SK-N-MC (cell line): ENCODE data around the gene ADAMTS3.
A peak's percentile ranks its signal among the peaks of the same experiment; 100 is the strongest.

Experiments
- DNase-seq: peaks from one replicate; pipeline ENCODE4 v3.0.0-alpha.2; 2011; ENCODE audit warnings: low read depth, low spot score
- H3K27ac ChIP-seq: fragments of 200-600 bp; sonication (generic); 2 replicates; pipeline ENCODE4 v1.5.1; 2016; ENCODE audit warnings: mixed run types
- H3K36me3 ChIP-seq: fragments of 200-600 bp; sonication (generic); 2 replicates; pipeline ENCODE4 v1.6.1; 2017; ENCODE audit warnings: antibody characterized with exemption, low read length, mixed read lengths; ENCODE audit not compliant: insufficient read depth
- H3K4me3 ChIP-seq: fragments of 200-600 bp; sonication (generic); 2 replicates; pipeline ENCODE4 v1.5.1; 2016
- H3K9ac ChIP-seq: fragments of 200-600 bp; sonication (generic); 2 replicates; pipeline ENCODE4 v1.8.0; 2017; ENCODE audit warnings: mixed run types, mixed read lengths; ENCODE audit not compliant: insufficient read length
- H3K9me3 ChIP-seq: fragments of 200-600 bp; sonication (generic); 2 replicates; pipeline ENCODE4 v1.6.1; 2017; ENCODE audit warnings: low read depth, mild to moderate bottlenecking, antibody characterized with exemption, low read length, moderate library complexity, mixed read lengths
- EZH2 ChIP-seq: fragments of 200-600 bp; sonication (generic); IDR thresholded peaks from one replicate; pipeline ENCODE4 v1.6.1; 2017; ENCODE audit warnings: antibody characterized with exemption
- FOXP2 ChIP-seq: optimal IDR thresholded peaks from 2 replicates; pipeline ENCODE3; 2011; ENCODE audit warnings: mild to moderate bottlenecking, moderate library complexity; ENCODE audit not compliant: insufficient read depth; ENCODE audit errors: extremely low read length, control extremely low read depth
- POLR2AphosphoS5 ChIP-seq: IDR thresholded peaks from 2 replicates; pipeline ENCODE4 v1.6.1; 2012; ENCODE audit warnings: mild to moderate bottlenecking, low read depth, low read length, borderline replicate concordance

ADAMTS3 gene

GRCh38 chr4:72568959-72569718 is at the start of gene ADAMTS3:
Gene ADAMTS3 (minus strand): TSS chr4:72569221. CDS start chr4:72568762, 459 bp downstream.
- peak within 1 kb of the TSS; percentile 94 for H3K4me3 ChIP-seq
- no peak for DNase-seq
- H3K27ac ChIP-seq = no peak within 1 kb of the TSS
- H3K9me3 ChIP-seq = no peaks in the 10 kb centered on the region
- H3K9ac ChIP-seq = peak within 1 kb of the TSS; percentile 70
- no peak for TF ChIP-seq EZH2
- peak; percentile 53; the same call in 1 of the 2 replicates for TF ChIP-seq POLR2AphosphoS5
- no peaks in the 10 kb centered on the region for H3K36me3 ChIP-seq

- H3K27ac ChIP-seq = no peak overlapping the region
- no peak overlapping the region for H3K4me3 ChIP-seq
- H3K36me3 ChIP-seq = no peaks in the 10 kb centered on the region
- no peaks in the 10 kb centered on the region for H3K9me3 ChIP-seq
- H3K9ac ChIP-seq = no peak overlapping the region
- DNase-seq = no peak
- no peak for TF ChIP-seq EZH2
- TF ChIP-seq FOXP2 = no peak
- TF ChIP-seq POLR2AphosphoS5 = no peak
These were observed 44.9 kb upstream of the ADAMTS3 start for GRCh38 chr4:72613959-72614358.

DNA sequence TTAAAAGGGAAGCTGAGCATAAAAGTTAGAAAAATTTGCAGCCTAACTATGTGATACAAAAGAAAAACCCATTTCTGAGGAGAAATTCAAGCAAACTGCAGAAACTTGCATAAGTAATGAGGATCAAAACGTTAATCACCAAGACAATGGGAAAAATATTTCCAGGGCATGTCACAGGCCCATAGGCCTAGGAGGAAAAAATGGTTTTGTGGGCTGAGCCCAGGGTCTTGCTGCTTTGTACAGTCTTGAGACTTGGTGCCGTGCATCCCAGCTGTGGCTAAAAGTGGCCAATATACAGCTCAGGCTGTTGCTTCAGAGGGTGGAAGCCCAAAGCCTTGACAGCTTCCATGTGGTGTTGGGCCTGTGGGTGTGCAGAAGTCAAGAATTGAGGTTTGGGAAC is 37.7 kb upstream of the ADAMTS3 start:
- Histone ChIP-seq H3K36me3 (no peaks in the 10 kb centered on the region), H3K27ac (no peak overlapping the region), H3K9me3 (no peaks in the 10 kb centered on the region), H3K4me3 (no peak overlapping the region), H3K9ac (no peak overlapping the region)
- TF ChIP-seq FOXP2 (no peak), POLR2AphosphoS5 (no peak), EZH2 (no peak)
- DNase-seq = no peak

DNA sequence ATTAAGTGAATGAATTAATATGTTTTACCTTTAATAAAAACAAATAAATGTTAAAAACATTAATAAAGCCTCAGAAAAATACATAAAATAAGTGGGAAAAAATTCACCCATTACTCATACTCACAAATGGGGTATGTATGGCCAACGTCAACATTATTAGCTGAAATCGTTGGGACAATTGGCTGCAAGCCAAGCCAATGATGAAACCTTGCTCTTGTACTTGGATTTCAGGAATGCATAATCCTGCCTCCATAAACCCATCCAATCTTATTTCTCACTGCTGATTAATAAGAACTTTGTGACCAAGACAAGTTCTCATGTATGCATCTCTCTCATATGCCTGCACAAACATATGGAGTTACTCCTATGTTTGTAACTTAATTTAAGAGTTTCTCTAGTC is 35.3 kb upstream of the ADAMTS3 start:
- H3K27ac ChIP-seq = no peak overlapping the region
- H3K9ac ChIP-seq = no peak overlapping the region
- DNase-seq = no peak
- no peaks in the 10 kb centered on the region for H3K36me3 ChIP-seq
- H3K9me3 ChIP-seq = no peaks in the 10 kb centered on the region
- TF ChIP-seq EZH2 (no peak), FOXP2 (no peak), POLR2AphosphoS5 (no peak)
- no peak overlapping the region for H3K4me3 ChIP-seq

- Histone ChIP-seq H3K4me3 (no peak overlapping the region), H3K27ac (no peak overlapping the region)
- no peak for TF ChIP-seq POLR2AphosphoS5
- TF ChIP-seq FOXP2 = no peak
- TF ChIP-seq EZH2 = no peak
These were observed 33.7 kb upstream of the ADAMTS3 start for GRCh38 chr4:72602396-72603376.

GRCh38 chr4:72591547-72592454 is 22.8 kb upstream of the ADAMTS3 start:
- Histone ChIP-seq H3K4me3 (no peak overlapping the region), H3K9me3 (no peaks in the 10 kb centered on the region), H3K27ac (no peak overlapping the region), H3K9ac (no peak overlapping the region), H3K36me3 (no peaks in the 10 kb centered on the region)
- no peak for DNase-seq
- TF ChIP-seq POLR2AphosphoS5 (no peak), FOXP2 (no peak), EZH2 (no peak)

More at GRCh38 chr4:72602396-72603376, 33.7 kb upstream of the ADAMTS3 start:
- Histone ChIP-seq H3K36me3 (no peaks in the 10 kb centered on the region), H3K9me3 (no peaks in the 10 kb centered on the region), H3K9ac (no peak overlapping the region)
- no peak for DNase-seq

DNA sequence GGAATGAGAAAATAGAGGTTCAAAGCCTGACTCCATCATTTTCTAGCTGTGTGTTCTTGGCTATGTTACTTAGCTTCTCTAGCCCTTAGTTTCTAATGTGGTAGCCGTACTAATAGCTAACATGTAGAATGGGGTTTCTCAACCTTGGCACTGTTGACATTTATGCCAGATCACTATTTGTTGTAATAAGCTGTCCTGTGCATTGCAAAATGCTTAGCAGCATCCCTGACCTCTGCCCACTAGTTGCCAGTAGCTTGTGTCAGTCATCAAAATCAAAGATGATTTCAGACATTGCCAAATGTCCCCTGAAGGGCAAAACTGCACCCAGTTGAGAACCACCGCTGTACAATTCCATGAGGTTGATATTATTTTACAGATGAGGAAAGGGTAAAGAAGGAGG is 18.3 kb upstream of the ADAMTS3 start:
- Histone ChIP-seq H3K9me3 (no peaks in the 10 kb centered on the region), H3K9ac (no peak overlapping the region), H3K27ac (no peak overlapping the region), H3K4me3 (no peak overlapping the region), H3K36me3 (no peaks in the 10 kb centered on the region)
- TF ChIP-seq FOXP2 (no peak), EZH2 (no peak), POLR2AphosphoS5 (no peak)
- DNase-seq = no peak
